Fibroblast of lung (primary cell): Measurements from ENCODE around the gene SOX1. TPM values are rescaled to one million over a fixed set of nuclear protein-coding genes. Genes with fewer than 3 reads are reported as not detected.

Experiments used
- DNase-seq, 2 donors: peaks; one replicate each; pipeline versions ENCODE4 v3.0.0 to v3.0.0-alpha.2; 2010; ENCODE audit warnings: low read depth in 2 of 2
- H2AFZ ChIP-seq: 2 replicates; pipeline ENCODE4 v1.5.1; 2012; ENCODE audit warnings: low read length, control low read depth, inconsistent platforms
- H3K27ac ChIP-seq: 2 replicates; pipeline ENCODE4 v1.5.1; 2011; ENCODE audit warnings: low read length, control low read depth; ENCODE audit not compliant: insufficient read depth
- H3K27me3 ChIP-seq: 2 replicates; pipeline ENCODE4 v1.5.1; 2011; ENCODE audit warnings: mild to moderate bottlenecking, low read length; ENCODE audit not compliant: control insufficient read depth, insufficient read depth
- H3K36me3 ChIP-seq: 2 replicates; pipeline ENCODE4 v1.5.1; 2011; ENCODE audit warnings: low read length; ENCODE audit not compliant: control insufficient read depth, insufficient read depth
- H3K4me1 ChIP-seq: 2 replicates; pipeline ENCODE4 v1.5.1; 2011; ENCODE audit warnings: low read length; ENCODE audit not compliant: control insufficient read depth, insufficient read depth; ENCODE audit errors: extremely low read depth
- H3K4me2 ChIP-seq: 2 replicates; pipeline ENCODE4 v1.5.1; 2011; ENCODE audit warnings: low read length, control low read depth; ENCODE audit not compliant: insufficient read depth; ENCODE audit errors: extremely low read depth
- H3K4me3 ChIP-seq, 4 experiments: fragments of 200-600 bp in 1 of 4; sonication (generic) in 1 of 4; replicated peaks in 1 of 4; 2 replicates each; pipeline ENCODE4 v1.5.1; 2011 to 2016; ENCODE audit warnings: low read length in 4 of 4, low read depth in 3 of 4, mild to moderate bottlenecking in 3 of 4, control low read depth in 2 of 4, inconsistent platforms in 1 of 4, mixed read lengths in 1 of 4; ENCODE audit not compliant: insufficient read depth in 1 of 4; ENCODE audit errors: control extremely low read depth in 1 of 4
- H3K79me2 ChIP-seq: 2 replicates; pipeline ENCODE4 v1.5.1; 2012; ENCODE audit warnings: mild to moderate bottlenecking, low read length, inconsistent platforms; ENCODE audit not compliant: control insufficient read depth, insufficient read depth
- H3K9ac ChIP-seq: 2 replicates; pipeline ENCODE4 v1.5.1; 2011; ENCODE audit warnings: mild to moderate bottlenecking, low read length, control low read depth; ENCODE audit not compliant: insufficient read depth
- H3K9me3 ChIP-seq: 2 replicates; pipeline ENCODE4 v1.5.1; 2012; ENCODE audit warnings: low read depth, low read length; ENCODE audit not compliant: control insufficient read depth, insufficient read depth
- H4K20me1 ChIP-seq: 2 replicates; pipeline ENCODE4 v1.5.1; 2011; ENCODE audit warnings: low read length; ENCODE audit not compliant: control insufficient read depth, insufficient read depth; ENCODE audit errors: extremely low read depth
- EZH2 ChIP-seq: IDR thresholded peaks from 2 replicates; pipeline ENCODE4 v1.5.1; 2012; ENCODE audit warnings: low read length, control low read depth, mild to moderate bottlenecking; ENCODE audit errors: missing control alignments
- polyA plus RNA-seq, 2 donors: library from polyadenylated mRNA; depleted of rRNA in 1 of 2; stranded (reverse) in 1 of 2; unstranded in 1 of 2; fragments of >200 nt; gene quantifications; 2 replicates each; pipeline ENCODE4 v1.2.1, GENCODE V29; 2011 to 2012; ENCODE audit warnings: missing spikeins in 1 of 2
- total RNA-seq: library from RNA; depleted of rRNA; stranded (reverse); fragments of >200 nt; gene quantifications from 2 replicates; pipeline ENCODE4 v1.2.1, GENCODE V29; 2014
- TF ChIP-seq, protein P1 (sequence below), 2 donors: IDR thresholded peaks in 1 of 2; conservative IDR thresholded peaks in 1 of 2; 1 replicate in 1 of 2; 2 replicates in 1 of 2; pipeline ENCODE4 v1.5.1; 2011 to 2012; ENCODE audit warnings: low read length in 2 of 2, control low read depth in 1 of 2, inconsistent platforms in 1 of 2, low read depth in 1 of 2, mild to moderate bottlenecking in 1 of 2

Gene SOX1
- total and polyA plus RNA-seq, 2 donors (not counting 1 experiment from before 2014, with no cell fraction given), result not detected

DNA sequence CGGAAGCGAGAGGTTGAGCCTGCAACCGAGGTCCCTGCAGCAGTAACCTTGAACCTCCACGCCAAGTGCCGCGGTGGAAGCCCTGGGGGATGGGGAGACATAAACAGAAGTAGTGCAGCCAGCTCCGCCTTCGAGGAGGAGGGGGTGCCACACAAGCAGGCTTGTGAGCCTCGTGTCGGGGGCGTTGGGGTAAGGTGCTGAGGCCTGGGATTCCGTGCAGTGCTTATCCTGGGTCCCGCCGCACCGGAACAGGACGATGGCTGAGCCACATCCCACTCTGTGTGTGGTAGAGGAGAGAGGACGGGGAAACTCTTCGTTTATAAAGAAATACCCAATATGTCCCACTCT is 51.0 kb downstream of the SOX1 start:
- TF ChIP-seq EZH2, result no peak
- TF ChIP-seq, protein P1, sequence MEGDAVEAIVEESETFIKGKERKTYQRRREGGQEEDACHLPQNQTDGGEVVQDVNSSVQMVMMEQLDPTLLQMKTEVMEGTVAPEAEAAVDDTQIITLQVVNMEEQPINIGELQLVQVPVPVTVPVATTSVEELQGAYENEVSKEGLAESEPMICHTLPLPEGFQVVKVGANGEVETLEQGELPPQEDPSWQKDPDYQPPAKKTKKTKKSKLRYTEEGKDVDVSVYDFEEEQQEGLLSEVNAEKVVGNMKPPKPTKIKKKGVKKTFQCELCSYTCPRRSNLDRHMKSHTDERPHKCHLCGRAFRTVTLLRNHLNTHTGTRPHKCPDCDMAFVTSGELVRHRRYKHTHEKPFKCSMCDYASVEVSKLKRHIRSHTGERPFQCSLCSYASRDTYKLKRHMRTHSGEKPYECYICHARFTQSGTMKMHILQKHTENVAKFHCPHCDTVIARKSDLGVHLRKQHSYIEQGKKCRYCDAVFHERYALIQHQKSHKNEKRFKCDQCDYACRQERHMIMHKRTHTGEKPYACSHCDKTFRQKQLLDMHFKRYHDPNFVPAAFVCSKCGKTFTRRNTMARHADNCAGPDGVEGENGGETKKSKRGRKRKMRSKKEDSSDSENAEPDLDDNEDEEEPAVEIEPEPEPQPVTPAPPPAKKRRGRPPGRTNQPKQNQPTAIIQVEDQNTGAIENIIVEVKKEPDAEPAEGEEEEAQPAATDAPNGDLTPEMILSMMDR (conservative IDR thresholded peaks at IDR 0.05 in 1 of 2, IDR thresholded peaks at IDR 0.05 in 1 of 2; ENCODE audit: low read depth in 1 of 2, low read length in 2 of 2), result no peak
- H3K27me3 ChIP-seq, result no peaks in the 10 kb centered on the region
- H2AFZ ChIP-seq, result no peak overlapping the region
- no peak overlapping the region for H3K4me2 ChIP-seq
- no peaks in the 10 kb centered on the region for H3K4me1 ChIP-seq
- DNase-seq, result no peak
- H3K79me2 ChIP-seq, result no peaks in the 10 kb centered on the region
- H3K27ac ChIP-seq, result no peak overlapping the region
- no peaks in the 10 kb centered on the region for H3K9me3 ChIP-seq
- no peak overlapping the region for H3K4me3 ChIP-seq
- H3K9ac ChIP-seq, result no peak overlapping the region
- no peaks in the 10 kb centered on the region for H3K36me3 ChIP-seq
- H4K20me1 ChIP-seq, result no peaks in the 10 kb centered on the region

- no peak overlapping the region for H2AFZ ChIP-seq
- H3K36me3 ChIP-seq, result no peaks in the 10 kb centered on the region
- no peak for TF ChIP-seq EZH2
- TF ChIP-seq, protein P1 (conservative IDR thresholded peaks at IDR 0.05 in 1 of 2, IDR thresholded peaks at IDR 0.05 in 1 of 2; ENCODE audit: low read depth in 1 of 2, low read length in 2 of 2), result no peak
- no peak overlapping the region for H3K4me3 ChIP-seq
- no peaks in the 10 kb centered on the region for H3K9me3 ChIP-seq
- no peaks in the 10 kb centered on the region for H3K79me2 ChIP-seq
- no peaks in the 10 kb centered on the region for H3K27me3 ChIP-seq
- H3K4me2 ChIP-seq, result no peak overlapping the region
- DNase-seq, result no peak
- H3K27ac ChIP-seq, result no peak overlapping the region
- no peaks in the 10 kb centered on the region for H4K20me1 ChIP-seq
- no peak overlapping the region for H3K9ac ChIP-seq
- no peaks in the 10 kb centered on the region for H3K4me1 ChIP-seq
These were observed 51.6 kb downstream of the SOX1 start for GRCh38 chr13:112118451-112119064.

- no peaks in the 10 kb centered on the region for H3K9me3 ChIP-seq
These were observed 52.5 kb downstream of the SOX1 start for GRCh38 chr13:112119192-112120030.

More at GRCh38 chr13:112119192-112120030, 52.5 kb downstream of the SOX1 start:
- Histone ChIP-seq H3K27ac (no peak overlapping the region), H3K36me3 (no peaks in the 10 kb centered on the region), H3K4me2 (no peak overlapping the region), H2AFZ (no peak overlapping the region), H3K27me3 (no peaks in the 10 kb centered on the region), H3K4me3 (no peak overlapping the region), H3K79me2 (no peaks in the 10 kb centered on the region), H3K9ac (no peak overlapping the region), H3K4me1 (no peaks in the 10 kb centered on the region), H4K20me1 (no peaks in the 10 kb centered on the region)
- no peak for TF ChIP-seq EZH2
- TF ChIP-seq, protein P1 (conservative IDR thresholded peaks at IDR 0.05 in 1 of 2, IDR thresholded peaks at IDR 0.05 in 1 of 2; ENCODE audit: low read depth in 1 of 2, low read length in 2 of 2), result no peak
- no peak for DNase-seq
